VCaP (cell line): Measurements from ENCODE around the gene TMEM187.
A peak's percentile ranks its signal among the peaks of the same experiment; 100 is the strongest.
"Not testable (repeated sequence)": the region's sequence is repeated elsewhere in the genome, so short reads cannot be mapped to it uniquely, and the experiment has no call there.

Source experiments
- H3K27ac ChIP-seq: fragments of 450-650 bp; 2 replicates; pipeline ENCODE4 v1.5.1; 2017
- TF ChIP-seq, protein P1 (sequence below): fragments of 450-650 bp; conservative IDR thresholded peaks from 2 replicates; pipeline ENCODE4 v1.5.1; 2017; ENCODE audit warnings: mild to moderate bottlenecking, moderate library complexity

The TMEM187 gene

DNA sequence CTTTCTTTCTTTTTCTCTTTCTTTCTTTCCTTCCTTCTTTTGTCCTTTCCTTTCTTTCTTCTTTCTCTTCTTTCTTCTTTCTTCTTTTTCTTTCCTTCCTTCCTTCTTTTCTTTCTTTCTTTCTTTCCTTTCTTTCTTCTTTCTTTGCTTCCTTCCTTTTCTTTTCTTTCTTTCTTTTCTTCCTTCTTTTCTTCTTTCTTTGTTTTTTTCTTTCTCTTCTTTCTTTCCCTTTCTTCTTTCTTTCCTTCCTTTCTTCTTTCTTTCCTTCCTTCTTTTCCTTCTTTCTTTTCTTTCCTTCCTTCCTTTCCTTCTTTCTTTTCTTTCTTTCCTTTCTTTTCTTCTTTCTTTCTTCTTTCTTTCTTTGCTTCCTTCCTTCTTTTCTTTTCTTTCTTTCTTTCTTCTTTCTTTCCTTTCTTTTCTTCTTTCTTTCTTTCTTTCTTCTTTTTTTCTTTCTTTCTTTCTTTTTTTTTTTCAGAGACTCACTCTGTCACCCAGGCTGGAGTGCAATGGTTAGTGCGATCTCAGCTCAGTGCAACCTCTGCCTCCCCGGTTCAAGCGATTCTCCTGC, 18.5 kb downstream of the TMEM187 start:
- TF ChIP-seq, protein P1, sequence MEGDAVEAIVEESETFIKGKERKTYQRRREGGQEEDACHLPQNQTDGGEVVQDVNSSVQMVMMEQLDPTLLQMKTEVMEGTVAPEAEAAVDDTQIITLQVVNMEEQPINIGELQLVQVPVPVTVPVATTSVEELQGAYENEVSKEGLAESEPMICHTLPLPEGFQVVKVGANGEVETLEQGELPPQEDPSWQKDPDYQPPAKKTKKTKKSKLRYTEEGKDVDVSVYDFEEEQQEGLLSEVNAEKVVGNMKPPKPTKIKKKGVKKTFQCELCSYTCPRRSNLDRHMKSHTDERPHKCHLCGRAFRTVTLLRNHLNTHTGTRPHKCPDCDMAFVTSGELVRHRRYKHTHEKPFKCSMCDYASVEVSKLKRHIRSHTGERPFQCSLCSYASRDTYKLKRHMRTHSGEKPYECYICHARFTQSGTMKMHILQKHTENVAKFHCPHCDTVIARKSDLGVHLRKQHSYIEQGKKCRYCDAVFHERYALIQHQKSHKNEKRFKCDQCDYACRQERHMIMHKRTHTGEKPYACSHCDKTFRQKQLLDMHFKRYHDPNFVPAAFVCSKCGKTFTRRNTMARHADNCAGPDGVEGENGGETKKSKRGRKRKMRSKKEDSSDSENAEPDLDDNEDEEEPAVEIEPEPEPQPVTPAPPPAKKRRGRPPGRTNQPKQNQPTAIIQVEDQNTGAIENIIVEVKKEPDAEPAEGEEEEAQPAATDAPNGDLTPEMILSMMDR = no peak

DNA sequence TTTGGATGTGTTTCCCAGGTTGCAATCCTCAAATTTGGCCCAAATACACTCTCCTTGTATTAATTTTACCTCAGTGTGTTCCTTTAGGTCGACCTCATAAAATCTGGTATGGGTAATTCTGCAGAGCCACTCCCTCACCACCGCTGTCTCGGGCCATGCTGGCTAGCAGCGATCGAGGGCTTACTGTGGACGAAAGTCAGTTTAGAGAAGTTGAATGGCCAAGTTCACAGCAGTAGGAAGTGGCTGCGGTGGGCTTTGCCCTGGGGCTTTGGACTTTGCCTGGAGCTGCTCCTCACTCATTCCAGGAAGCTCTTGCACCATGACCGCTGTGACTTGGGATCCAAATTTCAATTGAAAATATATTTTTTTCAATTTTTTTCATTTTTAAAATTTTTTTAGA, 19.6 kb downstream of the TMEM187 start:
- no peak overlapping the region for H3K27ac ChIP-seq
- TF ChIP-seq, protein P1 = no peak

More for the DNA sequence above, 18.5 kb downstream of the TMEM187 start:
- H3K27ac ChIP-seq = no peak overlapping the region

DNA sequence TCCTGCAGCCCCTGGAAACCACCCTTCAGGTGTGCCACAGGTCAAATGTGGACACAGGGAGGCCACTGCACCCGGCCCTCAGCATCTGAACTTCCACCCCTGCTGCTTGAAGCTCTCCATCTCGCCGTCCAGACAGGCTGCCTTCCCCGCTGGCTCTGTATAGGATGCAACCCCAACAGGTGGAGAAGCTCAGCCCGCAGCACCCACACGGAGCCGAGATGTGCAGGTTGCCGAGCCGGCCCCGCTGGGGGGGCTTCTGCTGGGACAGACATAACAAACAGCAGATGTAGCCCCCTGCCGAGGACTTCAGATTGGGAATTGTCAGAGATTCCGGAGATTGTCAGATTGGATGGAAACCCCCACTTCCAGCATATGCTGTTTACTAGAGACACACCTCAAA, 20.5 kb downstream of the TMEM187 start:
- no peak overlapping the region for H3K27ac ChIP-seq
- TF ChIP-seq, protein P1 = no peak

DNA sequence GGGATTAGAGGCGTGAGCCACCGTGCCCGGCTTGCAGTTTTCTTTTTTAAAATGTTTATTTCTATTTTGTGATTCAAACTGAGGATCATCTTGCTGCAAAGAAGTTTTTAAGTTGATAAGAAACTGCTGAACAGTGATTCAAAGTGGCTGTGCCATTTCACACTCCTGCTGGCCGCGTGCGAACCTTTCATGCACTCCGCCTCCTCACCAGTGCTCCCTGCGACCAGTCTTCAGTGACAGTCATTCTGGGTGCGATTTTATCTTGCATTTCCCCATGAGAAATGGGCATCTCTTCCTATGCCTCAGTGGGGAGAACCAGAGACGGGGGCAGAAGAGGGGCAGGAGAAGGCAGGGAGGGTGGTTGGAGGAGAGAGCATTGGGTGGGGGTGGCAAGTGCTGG, 21.4 kb downstream of the TMEM187 start:
- TF ChIP-seq, protein P1 = no peak
- no peak overlapping the region for H3K27ac ChIP-seq

DNA sequence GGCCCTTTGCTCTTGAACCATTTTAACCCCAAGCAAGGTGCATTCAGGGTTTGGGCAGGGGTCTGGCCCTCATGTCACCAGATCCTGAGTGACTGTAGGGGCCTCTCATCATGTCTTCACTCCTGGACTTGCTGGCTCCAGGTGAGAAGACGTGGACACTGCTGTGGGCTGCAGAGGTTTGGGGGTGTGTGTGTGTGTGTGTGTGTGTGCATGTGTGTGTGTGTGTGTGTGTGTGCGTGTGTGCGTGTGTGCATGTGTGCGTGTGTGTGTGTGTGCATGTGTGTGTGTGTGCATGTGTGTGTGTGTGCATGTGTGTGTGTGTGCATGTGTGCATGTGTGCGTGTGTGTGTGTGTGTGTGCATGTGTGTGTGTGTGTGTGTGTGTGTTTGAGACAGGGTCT, 21.8 kb downstream of the TMEM187 start:
- H3K27ac ChIP-seq = not testable (repeated sequence)

DNA sequence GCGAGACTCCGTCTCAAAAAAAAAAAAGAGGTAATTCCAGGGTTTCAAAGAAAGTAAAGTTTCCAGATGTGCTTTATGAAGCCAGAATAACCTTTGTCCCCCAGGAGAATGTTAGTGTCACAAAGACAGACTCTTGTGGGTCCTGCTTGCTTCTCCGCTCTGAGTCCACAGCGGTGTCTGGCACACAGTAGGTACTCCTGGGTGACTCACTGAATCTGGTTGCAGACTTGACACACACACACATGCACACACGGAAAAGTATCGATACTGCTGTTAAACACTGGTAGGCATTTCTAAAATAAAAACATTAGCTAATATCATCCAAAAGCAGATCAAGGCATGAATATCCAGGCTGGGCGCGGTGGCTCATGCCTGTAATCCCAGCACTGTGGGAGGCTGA, 22.9 kb downstream of the TMEM187 start:
- TF ChIP-seq, protein P1 = no peak
- H3K27ac ChIP-seq = no peak overlapping the region

DNA sequence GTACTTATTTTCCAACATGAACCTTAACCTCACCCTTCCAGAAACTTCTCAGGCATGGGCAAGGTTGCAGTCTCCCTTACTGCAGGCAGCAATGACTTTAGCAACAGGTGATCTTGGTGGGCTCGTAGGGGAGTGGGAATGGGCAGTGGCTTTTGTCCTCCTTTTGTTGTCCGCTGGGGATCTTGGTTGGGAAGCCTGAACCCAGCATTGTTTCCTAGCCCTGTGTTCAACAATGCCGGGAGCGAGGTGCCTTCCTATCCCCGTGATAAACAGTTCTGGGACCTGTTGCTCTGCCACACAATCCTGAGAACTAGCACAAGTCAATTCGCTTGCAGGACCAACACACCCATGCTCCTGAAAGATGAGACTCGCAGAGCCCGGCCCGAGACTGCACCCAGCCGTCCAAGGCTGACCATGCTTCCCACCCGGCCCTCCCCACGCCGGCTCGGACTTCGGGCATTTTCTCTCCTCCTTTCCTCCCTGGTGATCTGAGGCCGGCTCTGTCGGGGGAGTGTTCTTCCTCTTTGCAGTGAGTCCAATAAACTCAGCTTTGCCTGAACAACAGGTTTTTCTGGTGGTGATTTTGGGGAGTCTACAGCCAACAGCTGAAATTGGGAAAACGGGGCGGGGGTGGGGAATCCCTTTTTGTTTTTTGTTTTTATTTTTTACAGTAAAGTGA, 26.9 kb downstream of the TMEM187 start:
- H3K27ac ChIP-seq = peak overlapping the region; percentile 54
- TF ChIP-seq, protein P1 = no peak

DNA sequence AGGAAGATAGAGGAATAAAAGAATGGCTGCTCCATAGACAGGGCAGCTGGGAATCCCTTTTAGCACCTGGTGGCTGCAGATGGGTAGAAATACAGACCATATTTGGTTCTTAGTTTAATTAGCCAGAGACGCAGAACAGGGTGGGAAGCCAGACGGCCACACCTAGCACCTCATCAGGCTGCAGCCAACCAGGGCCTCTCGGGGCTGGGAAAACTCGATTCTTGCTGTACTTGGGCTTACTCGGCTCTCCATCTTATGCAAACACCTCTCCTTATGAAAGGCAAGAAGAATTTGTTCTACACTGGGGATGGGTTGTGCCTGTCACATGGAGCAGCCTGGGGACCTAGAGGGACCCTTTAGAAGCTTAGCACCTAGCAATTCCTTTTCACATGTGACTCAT, 27.5 kb downstream of the TMEM187 start:
- TF ChIP-seq, protein P1 = no peak
- H3K27ac ChIP-seq = peak overlapping the region; percentile 54
